Sigmoid colon (tissue), 4 donors: Measurements from ENCODE around the gene SGPL1.

Experiments used
- EP300 ChIP-seq, 4 donors: sonication (generic); formaldehyde crosslinking; IDR thresholded peaks; one replicate each; pipeline ENCODE4 v1.6.1; 2017; ENCODE audit warnings: antibody characterized with exemption in 4 of 4
- POLR2A ChIP-seq, 2 donors: fragments of 450-650 bp; IDR thresholded peaks; one replicate each; pipeline ENCODE4 v1.6.1; 2016; ENCODE audit warnings: antibody characterized with exemption in 2 of 2, mild to moderate bottlenecking in 2 of 2, moderate library complexity in 2 of 2
- POLR2AphosphoS5 ChIP-seq, 4 donors: sonication (generic); formaldehyde crosslinking; IDR thresholded peaks; one replicate each; pipeline ENCODE4 v1.6.1; 2017; ENCODE audit warnings: antibody characterized with exemption in 4 of 4
- TF ChIP-seq, protein P1 (sequence below), 4 experiments: fragments of 450-650 bp in 3 of 4; fragments of 200-600 bp in 1 of 4; IDR thresholded peaks; one replicate each; pipeline ENCODE4 v1.5.1; 2016 to 2019; ENCODE audit warnings: antibody characterized with exemption in 4 of 4, mild to moderate bottlenecking in 3 of 4, moderate library complexity in 2 of 4

DNA sequence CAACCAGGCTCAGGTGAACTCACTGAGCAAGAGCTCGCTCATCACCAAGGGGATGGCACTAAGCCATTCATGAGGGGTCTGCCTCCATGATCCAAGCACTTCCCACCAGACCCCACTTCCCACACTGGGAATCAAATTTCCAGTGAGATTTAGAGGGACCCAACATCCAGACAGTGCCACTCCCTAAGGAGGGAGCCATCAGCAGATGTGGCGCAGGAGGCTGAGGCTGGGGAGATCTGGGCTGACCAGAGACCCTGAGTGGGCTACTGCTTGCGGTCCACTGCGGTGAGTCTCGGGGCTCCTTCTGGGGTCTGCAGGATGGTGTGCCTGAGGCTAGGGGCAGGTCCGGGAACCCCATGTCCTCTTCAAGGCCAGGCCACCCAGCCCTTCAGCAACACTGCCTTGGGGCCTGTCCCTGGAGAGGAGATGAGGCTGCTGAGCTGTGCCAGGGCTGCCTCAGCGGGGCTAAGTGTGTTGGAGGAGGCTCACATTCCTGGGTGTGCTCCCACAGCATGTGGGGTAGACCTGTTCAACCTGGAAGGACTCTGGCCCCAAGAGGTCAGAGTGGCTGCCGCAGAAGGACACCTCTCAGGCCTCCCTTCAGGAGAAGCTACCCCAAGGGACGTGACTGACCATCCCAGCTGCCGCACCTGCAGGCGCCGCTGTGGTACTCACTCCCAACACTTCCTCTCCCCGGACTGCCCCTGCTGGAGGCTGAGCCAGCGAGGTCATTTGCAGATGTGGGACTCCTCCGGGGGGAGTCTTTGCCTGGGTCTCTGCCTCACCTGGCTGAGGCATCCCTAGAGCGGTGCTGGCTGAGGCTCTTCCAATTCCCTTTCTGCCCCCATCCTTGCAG, 95.0 kb downstream of the SGPL1 start:
- TF ChIP-seq, protein P1, sequence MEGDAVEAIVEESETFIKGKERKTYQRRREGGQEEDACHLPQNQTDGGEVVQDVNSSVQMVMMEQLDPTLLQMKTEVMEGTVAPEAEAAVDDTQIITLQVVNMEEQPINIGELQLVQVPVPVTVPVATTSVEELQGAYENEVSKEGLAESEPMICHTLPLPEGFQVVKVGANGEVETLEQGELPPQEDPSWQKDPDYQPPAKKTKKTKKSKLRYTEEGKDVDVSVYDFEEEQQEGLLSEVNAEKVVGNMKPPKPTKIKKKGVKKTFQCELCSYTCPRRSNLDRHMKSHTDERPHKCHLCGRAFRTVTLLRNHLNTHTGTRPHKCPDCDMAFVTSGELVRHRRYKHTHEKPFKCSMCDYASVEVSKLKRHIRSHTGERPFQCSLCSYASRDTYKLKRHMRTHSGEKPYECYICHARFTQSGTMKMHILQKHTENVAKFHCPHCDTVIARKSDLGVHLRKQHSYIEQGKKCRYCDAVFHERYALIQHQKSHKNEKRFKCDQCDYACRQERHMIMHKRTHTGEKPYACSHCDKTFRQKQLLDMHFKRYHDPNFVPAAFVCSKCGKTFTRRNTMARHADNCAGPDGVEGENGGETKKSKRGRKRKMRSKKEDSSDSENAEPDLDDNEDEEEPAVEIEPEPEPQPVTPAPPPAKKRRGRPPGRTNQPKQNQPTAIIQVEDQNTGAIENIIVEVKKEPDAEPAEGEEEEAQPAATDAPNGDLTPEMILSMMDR (IDR thresholded peaks at IDR 0.05), result no peak
- TF ChIP-seq POLR2AphosphoS5 (IDR thresholded peaks at IDR 0.05) (no peak), POLR2A (IDR thresholded peaks at IDR 0.05) (no peak), EP300 (IDR thresholded peaks at IDR 0.05) (no peak)
